ENCODE data around the gene SFN. TPM values are rescaled to one million over a fixed set of nuclear protein-coding genes. Genes with fewer than 3 reads are reported as not detected.
A peak's percentile ranks its signal among the peaks of the same experiment; 100 is the strongest.

Gene SFN
- total and polyA plus RNA-seq, 2 of the 13 experiments (the other 11 are each of a cell fraction or from before 2014, with no cell fraction given) = 4.3 to 5.6 TPM

GRCh38 chr1:26832249-26832960, 30.5 kb upstream of the SFN start:
- Histone ChIP-seq H3K4me3 (replicated peaks in 1 of 3; ENCODE audit: insufficient read depth in 1 of 3, low read depth in 2 of 3, low read length in 3 of 3) (no peak overlapping the region), H3K27ac (ENCODE audit: extremely low read length, insufficient read depth, low read length) (peak overlapping the region; percentile 58), H3K27me3 (ENCODE audit: control insufficient read depth in 1 of 2, insufficient read depth in 2 of 2, low read length in 2 of 2) (no peaks in the 10 kb centered on the region), H3K79me2 (ENCODE audit: insufficient read depth, low read length) (peaks cover 21% of the 10 kb centered on the region), H3K4me1 (ENCODE audit: insufficient read depth, low read length) (peaks cover 50% of the 10 kb centered on the region), H3K36me3 (replicated peaks in 1 of 2; ENCODE audit: control insufficient read depth in 1 of 2, insufficient read depth in 2 of 2, low read length in 2 of 2) (peaks cover 8 to 33% of the 10 kb centered on the region in 2 experiments), H3K9me3 (ENCODE audit: low read length) (no peaks in the 10 kb centered on the region), H2AFZ (ENCODE audit: low read length) (no peak overlapping the region), H4K20me1 (ENCODE audit: insufficient read depth, low read length) (peaks cover 4% of the 10 kb centered on the region; the same call in 1 of the 2 replicates), H3K4me2 (ENCODE audit: low read depth, low read length) (0 out of 2 replicates have a peak overlapping the region, but pooled peaks have one; percentile 52), H3K9ac (ENCODE audit: insufficient read depth, low read depth, low read length) (no peak overlapping the region)
- POLR2A ChIA-PET = interaction anchor here (1.1 to 2.1 kb wide), 4 partner anchors 12 to 106 kb away, joined by 3 to 6 read pairs (median 5); no protein-coding TSS in a partner anchor
- WGBS (ENCODE audit: low lambda C conversion rate) = 90% methylated on average over 16 of the region's 16 CpGs
- ATAC-seq (peak; percentile 20; the same call in 2 of the 3 replicates), FAIRE-seq (no peak), DNase-seq (ENCODE audit: low spot score) (no peak)
- intact Hi-C loops (cut with micrococcal nuclease; ENCODE audit: unreplicated experiment) = no loop called here
- in situ Hi-C loops (cut with HindIII; ENCODE audit: extremely low pct_ligation_motif_present, low pct_unique_long_range_greater_than_20kb) = no loop called here
- no TSS peak for BruUV-seq (replicated peaks)
- CTCF ChIA-PET (ENCODE audit: low intra/inter-chr PET ratio, low total read pairs) = interaction anchor here (1.2 kb wide), 1 partner anchor 23 kb away, joined by 4 read pairs; no protein-coding TSS in a partner anchor
- TF ChIP-seq ZNF124 (CRISPR knock-in tag; IDR thresholded peaks at IDR 0.05) = no peak
- no peak for TF ChIP-seq HDAC2 (CRISPR knock-in tag; IDR thresholded peaks at IDR 0.05)
- no peak for TF ChIP-seq ZNF138 (CRISPR knock-in tag; IDR thresholded peaks at IDR 0.05; ENCODE audit: low read depth)
- TF ChIP-seq HMG20A (CRISPR knock-in tag; IDR thresholded peaks at IDR 0.05; ENCODE audit: borderline replicate concordance) = no peak
- no peak for TF ChIP-seq BRCA1 (CRISPR knock-in tag; IDR thresholded peaks at IDR 0.05)
- no peak for TF ChIP-seq MAF1 (CRISPR knock-in tag; IDR thresholded peaks at IDR 0.05; ENCODE audit: borderline replicate concordance)
- TF ChIP-seq ZNF577 (CRISPR knock-in tag; IDR thresholded peaks at IDR 0.05; ENCODE audit: borderline replicate concordance, low read depth) = no peak
- peak; percentile 12; the same call in 1 of the 2 replicates for TF ChIP-seq MYPOP (CRISPR knock-in tag; IDR thresholded peaks at IDR 0.05)
- TF ChIP-seq SNRNP70 (IDR thresholded peaks at IDR 0.05; ENCODE audit: low read depth, low read length) = no peak
- no peak for TF ChIP-seq UBTF (CRISPR knock-in tag; IDR thresholded peaks at IDR 0.05)
- no peak for TF ChIP-seq NFKBIZ (CRISPR knock-in tag; IDR thresholded peaks at IDR 0.05)
- no peak for TF ChIP-seq THAP9 (CRISPR knock-in tag; IDR thresholded peaks at IDR 0.05; ENCODE audit: borderline replicate concordance)
- no peak for TF ChIP-seq ZSCAN30 (CRISPR knock-in tag; IDR thresholded peaks at IDR 0.05)
- TF ChIP-seq ARID2 (CRISPR knock-in tag; IDR thresholded peaks at IDR 0.05; ENCODE audit: borderline replicate concordance) = 0 out of 2 replicates have a peak, but pooled peaks have one; percentile 25
- TF ChIP-seq TFDP1 (CRISPR knock-in tag; IDR thresholded peaks at IDR 0.05; ENCODE audit: borderline replicate concordance) = no peak
- no peak for TF ChIP-seq ZNF296 (CRISPR knock-in tag; conservative IDR thresholded peaks at IDR 0.05)

Data from HepG2 (cell line).